Tibial nerve (tissue), 4 donors: ENCODE data around the gene TNP2. TPM values are rescaled to one million over a fixed set of nuclear protein-coding genes. Genes with fewer than 3 reads are reported as not detected.

ENCODE experiments used
- DNase-seq, 2 donors: peaks; one replicate each; pipeline ENCODE4 v3.0.0-alpha.2; 2019; ENCODE audit warnings: low spot score in 2 of 2
- H3K27ac ChIP-seq, 4 donors: fragments of 200-600 bp; sonication (generic) in 3 of 4; one replicate each; pipeline ENCODE4 v1.5.1; 2017 to 2019; ENCODE audit warnings: mild to moderate bottlenecking in 1 of 4
- H3K27me3 ChIP-seq, 2 donors: fragments of 200-600 bp; sonication (generic) in 1 of 2; one replicate each; pipeline versions ENCODE4 v1.5.1 to v1.6.0; 2017 to 2019
- H3K36me3 ChIP-seq, 3 donors: fragments of 200-600 bp; sonication (generic); one replicate each; pipeline ENCODE4 v1.5.1; 2018 to 2019
- H3K4me1 ChIP-seq, 4 donors: fragments of 200-600 bp; sonication (generic) in 3 of 4; one replicate each; pipeline ENCODE4 v1.5.1; 2017 to 2019
- H3K4me3 ChIP-seq, 4 donors: fragments of 200-600 bp; sonication (generic) in 3 of 4; one replicate each; pipeline ENCODE4 v1.5.1; 2017 to 2019; ENCODE audit warnings: mild to moderate bottlenecking in 1 of 4, moderate library complexity in 1 of 4
- H3K9me3 ChIP-seq, 4 donors: fragments of 200-600 bp; sonication (generic) in 3 of 4; one replicate each; pipeline ENCODE4 v1.5.1; 2017 to 2019
- EP300 ChIP-seq, 2 donors: sonication (generic); formaldehyde crosslinking; IDR thresholded peaks; one replicate each; pipeline ENCODE4 v1.6.1; 2017; ENCODE audit warnings: antibody characterized with exemption in 2 of 2, mild to moderate bottlenecking in 1 of 2
- POLR2A ChIP-seq, 2 donors: fragments of 450-650 bp; IDR thresholded peaks; one replicate each; pipeline ENCODE4 v1.6.1; 2017; ENCODE audit warnings: antibody characterized with exemption in 2 of 2, mild to moderate bottlenecking in 2 of 2, moderate library complexity in 2 of 2
- WGBS, 2 donors: methylation state at CpG; one replicate each; pipeline ENCODE4 v1.1.5; 2018; 5-methylcytosine and 5-hydroxymethylcytosine counted together
- total RNA-seq, 4 donors: library from RNA; depleted of rRNA; stranded (reverse); fragments of >200 nt; gene quantifications; one replicate each; pipeline ENCODE4 v1.1.0, GENCODE V29; 2016
- TF ChIP-seq, protein P1 (sequence below), 5 experiments: fragments of 200-600 bp in 3 of 5; fragments of 450-650 bp in 2 of 5; sonication (generic) in 3 of 5; IDR thresholded peaks; one replicate each; pipeline ENCODE4 v1.5.1; 2016 to 2019; ENCODE audit warnings: antibody characterized with exemption in 5 of 5, mild to moderate bottlenecking in 3 of 5, moderate library complexity in 2 of 5

Gene TNP2
- total RNA-seq, 4 donors from 2014 or later: not detected

DNA sequence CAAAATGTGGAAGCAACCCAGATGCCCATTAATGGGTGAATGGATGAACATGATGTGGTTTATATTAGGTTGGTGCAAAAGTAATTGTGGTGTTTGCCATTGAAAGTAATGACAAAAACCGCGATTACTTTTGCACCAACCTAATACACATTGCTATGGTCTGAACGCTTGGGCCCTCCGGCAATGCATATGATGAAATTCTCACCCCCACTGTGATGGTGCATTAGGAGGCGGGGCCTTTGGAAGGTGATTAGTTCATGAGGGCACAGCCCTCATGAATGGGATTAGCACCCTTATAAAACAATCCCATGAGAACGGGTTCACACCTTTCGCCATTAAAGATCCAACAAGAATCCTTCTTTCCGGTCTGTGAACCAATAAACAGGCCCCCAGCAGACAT is 37.3 kb upstream of the TNP2 start:
- TF ChIP-seq, protein P1, sequence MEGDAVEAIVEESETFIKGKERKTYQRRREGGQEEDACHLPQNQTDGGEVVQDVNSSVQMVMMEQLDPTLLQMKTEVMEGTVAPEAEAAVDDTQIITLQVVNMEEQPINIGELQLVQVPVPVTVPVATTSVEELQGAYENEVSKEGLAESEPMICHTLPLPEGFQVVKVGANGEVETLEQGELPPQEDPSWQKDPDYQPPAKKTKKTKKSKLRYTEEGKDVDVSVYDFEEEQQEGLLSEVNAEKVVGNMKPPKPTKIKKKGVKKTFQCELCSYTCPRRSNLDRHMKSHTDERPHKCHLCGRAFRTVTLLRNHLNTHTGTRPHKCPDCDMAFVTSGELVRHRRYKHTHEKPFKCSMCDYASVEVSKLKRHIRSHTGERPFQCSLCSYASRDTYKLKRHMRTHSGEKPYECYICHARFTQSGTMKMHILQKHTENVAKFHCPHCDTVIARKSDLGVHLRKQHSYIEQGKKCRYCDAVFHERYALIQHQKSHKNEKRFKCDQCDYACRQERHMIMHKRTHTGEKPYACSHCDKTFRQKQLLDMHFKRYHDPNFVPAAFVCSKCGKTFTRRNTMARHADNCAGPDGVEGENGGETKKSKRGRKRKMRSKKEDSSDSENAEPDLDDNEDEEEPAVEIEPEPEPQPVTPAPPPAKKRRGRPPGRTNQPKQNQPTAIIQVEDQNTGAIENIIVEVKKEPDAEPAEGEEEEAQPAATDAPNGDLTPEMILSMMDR (IDR thresholded peaks at IDR 0.05): no peak
- TF ChIP-seq POLR2A (IDR thresholded peaks at IDR 0.05): no peak
- TF ChIP-seq EP300 (IDR thresholded peaks at IDR 0.05): no peak
- Histone ChIP-seq H3K4me3 (no peak overlapping the region), H3K9me3 (no peaks in the 10 kb centered on the region), H3K36me3 (no peaks in the 10 kb centered on the region), H3K27ac (no peak overlapping the region), H3K27me3 (no peaks in the 10 kb centered on the region), H3K4me1 (peaks cover 0 to 3% (median 0%) of the 10 kb centered on the region in 4 donors)
- WGBS, 2 donors: 84 to 88% methylated on average over 8 of the region's 8 CpGs
- DNase-seq: no peak

DNA sequence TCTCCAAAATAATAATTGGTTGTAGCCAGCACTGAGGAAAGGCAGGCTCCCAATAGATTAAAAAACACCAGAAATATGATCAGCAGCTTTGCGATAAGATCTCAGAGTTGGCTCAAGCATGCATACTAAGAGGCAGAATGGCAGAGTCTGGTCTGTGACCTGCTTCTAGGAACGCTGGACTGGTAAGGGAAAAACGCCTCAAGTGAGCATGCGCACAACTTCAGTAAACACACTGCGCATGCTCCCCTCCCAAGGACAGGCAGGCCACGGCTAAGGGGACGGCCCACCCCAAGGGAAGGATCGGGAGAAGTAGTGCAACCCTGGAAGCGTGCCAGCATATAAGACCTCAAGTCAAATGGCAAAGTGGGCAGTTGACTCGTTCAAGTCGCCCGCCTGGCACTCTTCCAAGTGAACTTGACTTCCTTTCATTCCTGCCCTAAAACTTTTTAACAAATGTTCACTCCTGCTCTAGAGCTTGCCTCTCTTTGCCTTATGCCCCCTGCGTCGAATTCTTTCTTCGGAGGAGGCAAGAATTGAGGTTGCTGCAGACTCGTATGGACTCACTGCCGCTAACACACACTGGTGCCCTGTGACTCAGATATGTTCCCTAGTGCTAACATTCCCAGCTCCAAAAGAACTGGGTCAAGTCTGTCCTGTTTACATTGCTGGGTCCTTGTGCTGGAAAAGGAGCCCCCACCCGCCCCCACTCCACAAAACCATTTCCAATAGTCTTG is 34.4 kb upstream of the TNP2 start:
- no peak for DNase-seq
- H3K9me3 ChIP-seq: no peaks in the 10 kb centered on the region
- WGBS, 2 donors: 39 to 50% methylated on average over 18 of the region's 18 CpGs
- H3K4me3 ChIP-seq: no peak overlapping the region
- peak overlapping the region in 1 of 4 donors; percentile 42 for H3K27ac ChIP-seq
- TF ChIP-seq EP300 (IDR thresholded peaks at IDR 0.05) (no peak), POLR2A (IDR thresholded peaks at IDR 0.05) (no peak)
- TF ChIP-seq, protein P1 (IDR thresholded peaks at IDR 0.05): no peak
- H3K27me3 ChIP-seq: no peaks in the 10 kb centered on the region
- H3K4me1 ChIP-seq: peaks cover 0 to 3% (median 0%) of the 10 kb centered on the region in 4 donors
- no peaks in the 10 kb centered on the region for H3K36me3 ChIP-seq

DNA sequence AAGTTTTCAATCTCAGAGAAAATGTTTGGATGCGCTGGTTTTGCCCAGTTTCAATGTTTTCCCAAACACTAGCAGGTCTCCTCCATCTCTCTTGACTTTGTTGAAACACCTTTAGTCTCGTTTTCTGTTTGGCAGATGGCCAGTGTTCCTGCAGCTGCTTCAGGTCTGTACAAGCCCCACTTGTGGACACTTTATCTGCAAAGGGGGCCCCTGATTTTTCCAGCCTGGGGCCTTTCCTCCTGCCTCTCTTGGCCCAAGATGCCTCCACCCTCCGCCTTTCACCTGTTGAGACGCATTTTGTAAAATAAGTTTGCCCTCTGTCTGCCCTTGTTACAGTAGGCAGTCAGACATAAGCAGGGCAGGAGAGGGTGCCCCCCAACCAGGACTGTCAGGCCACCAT is 33.9 kb upstream of the TNP2 start:
- no peaks in the 10 kb centered on the region for H3K36me3 ChIP-seq
- no peaks in the 10 kb centered on the region for H3K9me3 ChIP-seq
- no peak overlapping the region for H3K4me3 ChIP-seq
- WGBS, 2 donors: 83 to 87% methylated on average over 4 of the region's 4 CpGs
- TF ChIP-seq POLR2A (IDR thresholded peaks at IDR 0.05) (no peak), EP300 (IDR thresholded peaks at IDR 0.05) (no peak)
- TF ChIP-seq, protein P1 (IDR thresholded peaks at IDR 0.05): no peak
- no peaks in the 10 kb centered on the region for H3K27me3 ChIP-seq
- DNase-seq: no peak
- no peak overlapping the region for H3K27ac ChIP-seq
- peaks cover 0 to 3% (median 2%) of the 10 kb centered on the region in 4 donors for H3K4me1 ChIP-seq

DNA sequence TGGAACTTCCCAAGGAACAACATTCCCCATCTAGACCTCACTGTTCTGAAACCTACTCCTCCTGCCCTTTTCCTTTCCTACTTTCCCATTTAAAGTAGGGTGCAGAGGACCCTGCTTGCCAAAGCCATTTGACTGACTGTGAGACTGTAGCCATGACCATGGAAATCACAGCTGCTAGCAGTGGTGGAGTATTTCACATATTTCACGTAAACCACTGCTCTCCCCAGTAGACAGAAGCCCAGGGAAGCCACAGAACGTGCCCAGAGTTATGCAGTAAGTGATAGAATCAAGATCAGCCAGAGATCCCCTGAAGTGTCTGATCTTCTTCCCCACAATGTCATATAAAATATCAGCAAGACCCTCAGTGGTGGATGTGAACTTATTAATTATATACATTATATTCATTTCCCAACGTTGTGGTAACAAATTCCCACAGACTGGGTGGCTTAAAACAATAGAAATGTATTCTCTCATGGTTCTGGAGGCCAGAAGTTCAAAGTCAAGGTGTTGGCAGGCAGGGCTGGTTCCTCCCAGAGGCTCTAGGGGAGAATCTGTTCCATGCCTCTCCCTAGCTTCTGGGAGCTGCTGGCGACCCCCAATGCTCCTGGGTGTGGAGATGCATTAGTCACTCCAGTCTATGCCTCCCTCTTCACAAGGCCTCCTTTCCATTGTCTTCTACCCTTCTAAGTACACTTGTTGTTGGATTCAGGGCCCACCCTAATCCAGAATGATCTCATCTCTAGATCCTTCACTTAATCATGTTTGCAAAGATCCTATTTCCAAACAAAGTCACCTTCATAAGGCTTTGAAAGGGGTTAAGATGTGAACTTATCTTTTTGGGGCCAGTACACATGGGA is 32.7 kb upstream of the TNP2 start:
- TF ChIP-seq, protein P1 (IDR thresholded peaks at IDR 0.05): no peak
- TF ChIP-seq POLR2A (IDR thresholded peaks at IDR 0.05) (no peak), EP300 (IDR thresholded peaks at IDR 0.05) (no peak)
- WGBS, 2 donors: 61 to 65% methylated on average over 4 of the region's 4 CpGs
- H3K9me3 ChIP-seq: no peaks in the 10 kb centered on the region

DNA sequence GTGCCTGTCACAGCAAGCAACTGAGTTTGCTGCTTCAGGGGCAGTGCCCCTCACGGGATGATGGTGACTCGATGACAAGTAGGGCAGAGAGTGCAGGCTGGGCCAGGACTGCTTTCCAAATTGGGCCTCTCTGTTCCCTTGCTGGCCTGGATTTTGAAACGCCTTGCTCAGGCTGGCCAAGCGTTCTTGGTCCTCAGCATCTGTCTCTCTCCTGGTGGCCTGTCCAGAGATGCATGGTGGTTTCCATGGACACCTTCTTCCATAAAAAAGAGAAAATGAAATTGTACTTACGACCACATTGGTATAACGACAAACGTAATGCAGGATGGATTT is 31.4 kb upstream of the TNP2 start:
- Histone ChIP-seq H3K27ac (no peak overlapping the region), H3K36me3 (no peaks in the 10 kb centered on the region), H3K4me1 (peaks cover 0 to 14% (median 13%) of the 10 kb centered on the region in 4 donors), H3K4me3 (no peak overlapping the region), H3K27me3 (no peaks in the 10 kb centered on the region), H3K9me3 (no peaks in the 10 kb centered on the region)
- WGBS, 2 donors: 88 to 91% methylated on average over 6 to 7 of the region's 7 CpGs
- TF ChIP-seq, protein P1 (IDR thresholded peaks at IDR 0.05): no peak
- TF ChIP-seq EP300 (IDR thresholded peaks at IDR 0.05) (no peak), POLR2A (IDR thresholded peaks at IDR 0.05) (no peak)
- DNase-seq: no peak

More for the DNA sequence above, 32.7 kb upstream of the TNP2 start:
- Histone ChIP-seq H3K4me3 (no peak overlapping the region), H3K27ac (no peak overlapping the region), H3K4me1 (peaks cover 0 to 14% (median 12%) of the 10 kb centered on the region in 4 donors), H3K36me3 (no peaks in the 10 kb centered on the region), H3K27me3 (no peaks in the 10 kb centered on the region)
- no peak for DNase-seq
